ENCODE measurements around the gene SNX20. TPM values are rescaled to one million over a fixed set of nuclear protein-coding genes. Genes with fewer than 3 reads are reported as not detected.
A peak's percentile ranks its signal among the peaks of the same experiment; 100 is the strongest.

SNX20 gene
- total RNA-seq, 4 donors from 2014 or later: 0.84 to 1.8 (median 1.0) TPM

GRCh38 chr16:50665128-50665878 is 15.8 kb downstream of the SNX20 start:
- Histone ChIP-seq H3K9me3 (no peaks in the 10 kb centered on the region), H3K4me1 (peaks cover 0 to 35% (median 5%) of the 10 kb centered on the region in 3 donors), H3K36me3 (no peaks in the 10 kb centered on the region), H3K27me3 (no peaks in the 10 kb centered on the region), H3K4me3 (peak overlapping the region; percentile 52 to 55), H3K27ac (peak overlapping the region; percentile 15 to 84 (median 76))
- 11 to 15% methylated on average over 18 to 22 of the region's 40 CpGs for WGBS, 2 donors (ENCODE audit: low coverage in 1 of 2)
- ATAC-seq: peak; percentile 86
- no peak for TF ChIP-seq EP300 (IDR thresholded peaks at IDR 0.05)
- TF ChIP-seq POLR2A (IDR thresholded peaks at IDR 0.05): no peak
- peak in 3 of 4 experiments; percentile 93 for TF ChIP-seq CTCF (IDR thresholded peaks at IDR 0.05)
- TF ChIP-seq POLR2AphosphoS5 (IDR thresholded peaks at IDR 0.05): peak; percentile 25

- H3K27ac ChIP-seq: no peak overlapping the region
- H3K36me3 ChIP-seq: no peaks in the 10 kb centered on the region
- 82 to 96% methylated on average over 3 to 5 of the region's 5 CpGs for WGBS, 2 donors (ENCODE audit: low coverage in 1 of 2)
- TF ChIP-seq CTCF (IDR thresholded peaks at IDR 0.05) (no peak), EP300 (IDR thresholded peaks at IDR 0.05) (no peak)
- no peak for ATAC-seq
- no peaks in the 10 kb centered on the region for H3K9me3 ChIP-seq
- no peaks in the 10 kb centered on the region for H3K27me3 ChIP-seq
- no peak overlapping the region for H3K4me3 ChIP-seq
- peaks cover 0 to 30% (median 5%) of the 10 kb centered on the region in 3 donors for H3K4me1 ChIP-seq
Measured at GRCh38 chr16:50664270-50664669, 16.8 kb downstream of the SNX20 start.

GRCh38 chr16:50662306-50662940 is 18.7 kb downstream of the SNX20 start:
- no peak for ATAC-seq
- TF ChIP-seq EP300 (IDR thresholded peaks at IDR 0.05): no peak
- no peak overlapping the region for H3K4me3 ChIP-seq
- H3K4me1 ChIP-seq: peaks cover 0 to 14% (median 0%) of the 10 kb centered on the region in 3 donors
- WGBS, 2 donors (ENCODE audit: low coverage in 1 of 2): 97 to 100% methylated on average over 1 to 3 of the region's 10 CpGs
- no peaks in the 10 kb centered on the region for H3K9me3 ChIP-seq
- no peaks in the 10 kb centered on the region for H3K27me3 ChIP-seq
- no peaks in the 10 kb centered on the region for H3K36me3 ChIP-seq
- no peak overlapping the region for H3K27ac ChIP-seq

- no peak for ATAC-seq
- WGBS, 2 donors (ENCODE audit: low coverage in 1 of 2): 75 to 83% methylated on average over 1 to 5 of the region's 5 CpGs
- no peaks in the 10 kb centered on the region for H3K27me3 ChIP-seq
- no peak overlapping the region for H3K4me3 ChIP-seq
- H3K36me3 ChIP-seq: no peaks in the 10 kb centered on the region
- H3K9me3 ChIP-seq: no peaks in the 10 kb centered on the region
- TF ChIP-seq POLR2AphosphoS5 (IDR thresholded peaks at IDR 0.05) (no peak), POLR2A (IDR thresholded peaks at IDR 0.05) (no peak), EP300 (IDR thresholded peaks at IDR 0.05) (no peak), CTCF (IDR thresholded peaks at IDR 0.05) (no peak)
- peaks cover 0 to 3% (median 0%) of the 10 kb centered on the region in 3 donors for H3K4me1 ChIP-seq
- no peak overlapping the region for H3K27ac ChIP-seq
Measured at GRCh38 chr16:50659806-50660205, 21.3 kb downstream of the SNX20 start.

- Histone ChIP-seq H3K36me3 (no peaks in the 10 kb centered on the region), H3K4me3 (no peak overlapping the region), H3K27ac (no peak overlapping the region), H3K27me3 (no peaks in the 10 kb centered on the region), H3K4me1 (no peaks in the 10 kb centered on the region), H3K9me3 (no peaks in the 10 kb centered on the region)
- TF ChIP-seq EP300 (IDR thresholded peaks at IDR 0.05) (no peak), POLR2AphosphoS5 (IDR thresholded peaks at IDR 0.05) (no peak), CTCF (IDR thresholded peaks at IDR 0.05) (no peak), POLR2A (IDR thresholded peaks at IDR 0.05) (no peak)
- 35 to 71% methylated on average over 1 to 2 of the region's 5 CpGs for WGBS, 2 donors (ENCODE audit: low coverage in 1 of 2)
- no peak for ATAC-seq
Measured at GRCh38 chr16:50657241-50657640, 23.9 kb downstream of the SNX20 start.

All from gastroesophageal sphincter (tissue), 4 donors.